ENCODE measurements around the gene KCNQ5.

The KCNQ5 gene

GRCh38 chr6:72788188-72788587 lies 166.3 kb downstream of the KCNQ5 start:
- H3K9ac ChIP-seq (ENCODE audit: low read depth, low read length) = no peak overlapping the region
- H3K9me3 ChIP-seq (ENCODE audit: insufficient read depth, low read depth, low read length) = no peaks in the 10 kb centered on the region
- no peaks in the 10 kb centered on the region for H3K27me3 ChIP-seq (ENCODE audit: insufficient read depth, low read length)
- H3K27ac ChIP-seq (ENCODE audit: low read length) = no peak overlapping the region
- H3K4me1 ChIP-seq (ENCODE audit: insufficient read depth, low read length) = no peaks in the 10 kb centered on the region
- H3K4me3 ChIP-seq (ENCODE audit: low read length) = no peak overlapping the region
- H3K36me3 ChIP-seq (ENCODE audit: insufficient read depth, low read depth, low read length) = no peaks in the 10 kb centered on the region

GRCh38 chr6:72789145-72789544 lies 167.3 kb downstream of the KCNQ5 start:
- Histone ChIP-seq H3K4me3 (ENCODE audit: low read length) (no peak overlapping the region), H3K27ac (ENCODE audit: low read length) (no peak overlapping the region)

DNA sequence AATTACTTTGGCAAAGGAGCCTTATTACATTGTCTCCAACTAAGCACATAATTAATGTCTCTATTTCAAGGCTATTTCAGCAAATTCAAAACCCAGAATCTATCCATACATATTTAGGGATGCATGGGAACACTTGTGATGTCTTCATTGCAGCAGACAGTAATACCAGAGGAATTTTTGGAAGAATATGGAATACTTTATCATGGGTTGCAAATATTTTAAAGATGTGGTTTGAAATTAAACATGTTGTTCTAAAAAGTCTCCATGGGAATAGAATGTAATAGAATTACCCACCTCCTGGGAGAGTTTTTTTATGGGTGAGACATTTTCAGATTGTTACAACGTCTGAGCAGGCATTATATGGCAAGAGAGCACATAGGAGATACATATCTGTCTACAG lies 170.8 kb downstream of the KCNQ5 start:
- no peaks in the 10 kb centered on the region for H3K9me3 ChIP-seq (ENCODE audit: insufficient read depth, low read depth, low read length)
- no peaks in the 10 kb centered on the region for H3K27me3 ChIP-seq (ENCODE audit: insufficient read depth, low read length)
- H3K36me3 ChIP-seq (ENCODE audit: insufficient read depth, low read depth, low read length) = no peaks in the 10 kb centered on the region
- H3K4me1 ChIP-seq (ENCODE audit: insufficient read depth, low read length) = no peaks in the 10 kb centered on the region
- H3K9ac ChIP-seq (ENCODE audit: low read depth, low read length) = no peak overlapping the region
- H3K27ac ChIP-seq (ENCODE audit: low read length) = no peak overlapping the region
- no peak overlapping the region for H3K4me3 ChIP-seq (ENCODE audit: low read length)

More at GRCh38 chr6:72789145-72789544, 167.3 kb downstream of the KCNQ5 start:
- H3K9ac ChIP-seq (ENCODE audit: low read depth, low read length) = no peak overlapping the region
- H3K4me1 ChIP-seq (ENCODE audit: insufficient read depth, low read length) = no peaks in the 10 kb centered on the region
- H3K36me3 ChIP-seq (ENCODE audit: insufficient read depth, low read depth, low read length) = no peaks in the 10 kb centered on the region
- no peaks in the 10 kb centered on the region for H3K27me3 ChIP-seq (ENCODE audit: insufficient read depth, low read length)
- no peaks in the 10 kb centered on the region for H3K9me3 ChIP-seq (ENCODE audit: insufficient read depth, low read depth, low read length)

GRCh38 chr6:72793641-72794395 lies 172.0 kb downstream of the KCNQ5 start:
- no peaks in the 10 kb centered on the region for H3K27me3 ChIP-seq (ENCODE audit: insufficient read depth, low read length)
- no peak overlapping the region for H3K9ac ChIP-seq (ENCODE audit: low read depth, low read length)
- no peaks in the 10 kb centered on the region for H3K36me3 ChIP-seq (ENCODE audit: insufficient read depth, low read depth, low read length)
- H3K27ac ChIP-seq (ENCODE audit: low read length) = no peak overlapping the region
- H3K9me3 ChIP-seq (ENCODE audit: insufficient read depth, low read depth, low read length) = no peaks in the 10 kb centered on the region
- H3K4me3 ChIP-seq (ENCODE audit: low read length) = no peak overlapping the region
- 0 out of 2 replicates have a peak, but pooled peaks cover 3% of the 10 kb centered on the region for H3K4me1 ChIP-seq (ENCODE audit: insufficient read depth, low read length)

DNA sequence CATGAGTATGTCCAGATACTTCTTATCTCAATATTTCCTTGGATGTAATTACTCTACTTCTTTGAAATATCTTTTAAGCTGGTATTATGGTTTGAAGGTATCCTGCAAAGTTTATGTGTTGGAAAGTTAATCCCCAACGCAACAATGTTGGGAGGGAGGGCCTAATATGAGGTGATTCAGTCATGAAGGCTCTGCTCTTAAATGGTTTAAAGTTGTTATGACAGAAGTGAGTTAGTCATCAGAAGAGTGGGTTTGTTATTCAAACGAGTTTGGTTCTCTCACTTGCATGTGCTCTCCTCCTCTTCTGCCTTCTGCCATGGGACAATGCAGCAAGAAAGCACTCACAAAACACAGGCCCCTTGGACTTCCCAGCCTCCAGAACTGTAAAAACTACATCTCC lies 176.3 kb downstream of the KCNQ5 start:
- no peak overlapping the region for H3K9ac ChIP-seq (ENCODE audit: low read depth, low read length)
- no peaks in the 10 kb centered on the region for H3K27me3 ChIP-seq (ENCODE audit: insufficient read depth, low read length)
- H3K27ac ChIP-seq (ENCODE audit: low read length) = no peak overlapping the region

DNA sequence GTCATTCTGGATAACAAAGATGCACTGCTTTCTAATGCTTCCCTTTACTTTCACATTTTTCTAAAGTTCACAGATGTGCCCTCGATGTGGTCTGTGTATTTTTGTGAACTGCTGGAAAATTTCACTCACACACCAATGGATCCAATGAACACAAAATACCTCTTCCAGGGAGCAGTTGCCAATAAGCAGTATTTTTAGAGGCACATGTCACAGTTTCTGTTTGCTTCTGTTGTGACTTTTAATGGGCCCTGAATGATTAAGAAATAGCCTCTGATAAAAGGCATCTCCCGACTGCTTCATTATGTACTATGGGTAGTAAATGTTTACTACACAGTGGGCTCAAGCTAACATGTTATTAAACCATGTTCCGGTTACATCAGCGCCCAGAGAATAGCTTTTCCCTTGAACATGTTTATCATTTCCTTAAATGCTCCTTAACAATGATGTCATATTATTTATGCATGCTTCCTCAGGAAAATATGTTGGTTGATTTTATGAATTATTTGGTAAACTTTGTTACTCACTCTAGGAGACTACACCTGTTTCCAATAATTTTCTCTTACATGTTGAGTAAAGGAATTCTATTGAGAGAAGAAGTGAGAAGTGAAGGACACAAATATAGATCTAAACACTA lies 188.0 kb downstream of the KCNQ5 start:
- no peak overlapping the region for H3K4me3 ChIP-seq (ENCODE audit: low read length)
- H3K9ac ChIP-seq (ENCODE audit: low read depth, low read length) = no peak overlapping the region
- H3K4me1 ChIP-seq (ENCODE audit: insufficient read depth, low read length) = peaks cover 12% of the 10 kb centered on the region
- H3K27ac ChIP-seq (ENCODE audit: low read length) = no peak overlapping the region
- no peaks in the 10 kb centered on the region for H3K9me3 ChIP-seq (ENCODE audit: insufficient read depth, low read depth, low read length)
- H3K36me3 ChIP-seq (ENCODE audit: insufficient read depth, low read depth, low read length) = no peaks in the 10 kb centered on the region
- H3K27me3 ChIP-seq (ENCODE audit: insufficient read depth, low read length) = no peaks in the 10 kb centered on the region

More for the DNA sequence above, 176.3 kb downstream of the KCNQ5 start:
- Histone ChIP-seq H3K36me3 (ENCODE audit: insufficient read depth, low read depth, low read length) (no peaks in the 10 kb centered on the region), H3K4me1 (ENCODE audit: insufficient read depth, low read length) (0 out of 2 replicates have a peak, but pooled peaks cover 3% of the 10 kb centered on the region), H3K4me3 (ENCODE audit: low read length) (no peak overlapping the region), H3K9me3 (ENCODE audit: insufficient read depth, low read depth, low read length) (no peaks in the 10 kb centered on the region)

DNA sequence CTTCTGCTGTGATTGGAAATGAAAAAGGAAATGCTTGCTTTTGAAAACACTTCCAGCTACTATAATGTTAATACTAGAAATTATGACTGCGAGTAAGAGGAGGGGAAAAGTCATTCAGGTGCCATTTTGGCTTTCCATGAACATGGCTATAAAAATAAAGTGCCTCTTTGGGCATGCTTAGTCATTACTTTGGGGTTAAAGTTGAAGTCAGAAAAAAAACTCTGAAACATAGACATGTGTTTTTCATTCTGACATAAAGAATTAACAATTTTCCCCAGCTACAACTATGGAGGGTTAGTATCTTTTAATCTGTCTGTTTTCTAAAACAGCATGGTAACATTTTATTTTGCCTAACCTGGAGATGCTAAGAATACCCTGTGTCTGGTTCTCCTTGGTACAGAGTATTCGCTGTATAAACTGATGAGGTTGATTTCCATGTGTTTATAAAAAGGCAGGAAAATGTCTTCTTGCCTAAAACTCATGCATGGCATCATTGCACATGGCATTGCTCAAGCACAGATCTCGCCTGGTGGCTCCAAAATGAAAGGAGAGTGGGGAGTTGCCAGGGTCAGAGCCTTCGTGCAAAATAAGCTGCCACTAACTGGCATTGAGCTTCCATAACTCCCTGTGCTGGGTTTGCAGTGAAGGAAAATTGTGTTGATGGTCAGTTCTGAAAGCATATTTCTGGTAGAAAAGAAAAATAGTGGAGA lies 188.9 kb downstream of the KCNQ5 start:
- Histone ChIP-seq H3K27ac (ENCODE audit: low read length) (no peak overlapping the region), H3K27me3 (ENCODE audit: insufficient read depth, low read length) (no peaks in the 10 kb centered on the region), H3K9me3 (ENCODE audit: insufficient read depth, low read depth, low read length) (no peaks in the 10 kb centered on the region), H3K36me3 (ENCODE audit: insufficient read depth, low read depth, low read length) (no peaks in the 10 kb centered on the region), H3K9ac (ENCODE audit: low read depth, low read length) (no peak overlapping the region), H3K4me3 (ENCODE audit: low read length) (no peak overlapping the region), H3K4me1 (ENCODE audit: insufficient read depth, low read length) (peaks cover 12% of the 10 kb centered on the region)

DNA sequence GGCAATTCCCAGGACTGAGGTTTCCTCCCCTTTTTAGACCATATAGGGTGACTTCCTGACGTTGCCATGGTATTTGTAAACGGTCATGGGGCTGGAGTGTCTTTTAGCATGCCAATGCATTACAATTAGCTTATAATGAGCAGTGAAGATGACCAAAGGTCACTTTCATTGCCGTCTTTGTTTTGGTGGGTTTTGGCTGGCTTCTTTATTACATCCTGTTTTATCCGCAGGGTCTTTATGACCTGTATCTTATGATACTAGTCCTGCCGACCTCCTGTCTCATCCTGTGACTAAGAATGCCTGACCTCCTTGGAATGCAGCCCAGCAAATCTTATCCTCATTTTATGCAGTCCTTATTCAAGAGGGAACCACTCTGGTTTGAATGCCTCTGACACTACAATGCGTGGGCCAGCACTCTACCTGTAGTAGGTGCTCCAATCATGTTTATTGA lies 190.1 kb downstream of the KCNQ5 start:
- H3K36me3 ChIP-seq (ENCODE audit: insufficient read depth, low read depth, low read length) = no peaks in the 10 kb centered on the region
- no peak overlapping the region for H3K9ac ChIP-seq (ENCODE audit: low read depth, low read length)
- peak overlapping the region; percentile 39 for H3K27ac ChIP-seq (ENCODE audit: low read length)
- no peaks in the 10 kb centered on the region for H3K9me3 ChIP-seq (ENCODE audit: insufficient read depth, low read depth, low read length)
- H3K27me3 ChIP-seq (ENCODE audit: insufficient read depth, low read length) = no peaks in the 10 kb centered on the region
- no peak overlapping the region for H3K4me3 ChIP-seq (ENCODE audit: low read length)
- peaks cover 12% of the 10 kb centered on the region for H3K4me1 ChIP-seq (ENCODE audit: insufficient read depth, low read length)

DNA sequence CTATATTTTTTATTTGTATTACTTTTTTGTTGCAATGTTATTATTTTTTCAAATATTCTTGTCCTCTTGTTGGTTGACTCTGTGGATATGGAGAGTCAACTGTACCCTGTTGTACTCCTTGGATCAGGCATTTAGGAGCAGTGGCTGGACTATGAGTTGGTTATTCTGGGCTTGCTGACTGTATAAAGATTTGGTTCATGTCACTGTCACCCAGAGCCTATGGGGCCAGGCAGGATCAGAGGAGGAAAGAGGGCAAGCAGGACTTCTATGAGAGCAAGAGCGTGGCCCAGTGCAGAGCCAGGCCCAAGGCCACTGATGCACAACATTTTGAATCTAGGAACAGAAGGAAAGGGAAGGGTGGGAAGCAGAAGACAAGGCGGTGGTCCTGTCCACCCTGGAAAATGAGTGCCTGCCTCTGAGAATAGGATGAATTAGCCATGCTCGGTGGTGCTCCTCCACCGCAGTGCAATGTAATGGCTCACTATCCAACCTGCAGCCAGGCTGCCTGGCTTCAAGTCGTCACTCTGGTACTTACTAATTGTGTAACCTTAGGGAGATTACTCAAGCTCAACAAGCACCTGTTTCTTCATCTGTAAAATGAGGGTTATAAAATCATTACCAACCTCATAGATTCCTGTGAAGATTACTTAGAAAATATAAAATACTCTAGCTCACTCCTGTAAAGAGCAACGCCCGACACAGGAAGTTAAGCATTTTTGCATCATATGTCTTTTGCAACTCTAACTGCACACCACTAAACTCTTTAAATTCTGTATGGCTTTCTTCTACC lies 192.1 kb downstream of the KCNQ5 start:
- no peaks in the 10 kb centered on the region for H3K27me3 ChIP-seq (ENCODE audit: insufficient read depth, low read length)
- peaks cover 12% of the 10 kb centered on the region for H3K4me1 ChIP-seq (ENCODE audit: insufficient read depth, low read length)
- H3K9ac ChIP-seq (ENCODE audit: low read depth, low read length) = no peak overlapping the region
- H3K36me3 ChIP-seq (ENCODE audit: insufficient read depth, low read depth, low read length) = no peaks in the 10 kb centered on the region
- no peak overlapping the region for H3K27ac ChIP-seq (ENCODE audit: low read length)
- no peaks in the 10 kb centered on the region for H3K9me3 ChIP-seq (ENCODE audit: insufficient read depth, low read depth, low read length)
- H3K4me3 ChIP-seq (ENCODE audit: low read length) = no peak overlapping the region

DNA sequence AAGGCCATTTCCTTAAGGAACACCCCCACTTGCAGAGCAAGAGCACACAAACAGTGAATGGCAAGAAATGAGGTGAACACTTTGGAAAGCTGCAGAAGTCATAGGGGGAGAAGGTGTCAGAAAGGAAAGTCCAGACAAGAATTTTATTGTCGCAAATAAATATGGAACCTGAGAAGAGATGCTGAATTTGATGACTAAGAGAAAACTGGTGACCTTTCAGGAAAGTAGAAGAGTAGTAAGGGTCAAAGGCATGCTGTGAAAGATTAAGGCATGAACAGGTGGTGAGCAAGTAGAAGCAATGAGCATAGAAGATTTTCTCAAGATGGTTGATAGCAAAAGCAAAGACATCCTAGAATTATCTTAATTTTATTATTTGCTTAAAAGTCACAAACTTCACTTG lies 194.2 kb downstream of the KCNQ5 start:
- H3K36me3 ChIP-seq (ENCODE audit: insufficient read depth, low read depth, low read length) = no peaks in the 10 kb centered on the region
- peaks cover 12% of the 10 kb centered on the region for H3K4me1 ChIP-seq (ENCODE audit: insufficient read depth, low read length)
- no peak overlapping the region for H3K4me3 ChIP-seq (ENCODE audit: low read length)
- no peaks in the 10 kb centered on the region for H3K9me3 ChIP-seq (ENCODE audit: insufficient read depth, low read depth, low read length)
- H3K9ac ChIP-seq (ENCODE audit: low read depth, low read length) = no peak overlapping the region
- no peak overlapping the region for H3K27ac ChIP-seq (ENCODE audit: low read length)
- H3K27me3 ChIP-seq (ENCODE audit: insufficient read depth, low read length) = no peaks in the 10 kb centered on the region

GRCh38 chr6:72817208-72817607 lies 195.3 kb downstream of the KCNQ5 start:
- Histone ChIP-seq H3K9ac (ENCODE audit: low read depth, low read length) (no peak overlapping the region), H3K27ac (ENCODE audit: low read length) (no peak overlapping the region), H3K9me3 (ENCODE audit: insufficient read depth, low read depth, low read length) (no peaks in the 10 kb centered on the region), H3K4me1 (ENCODE audit: insufficient read depth, low read length) (peaks cover 5% of the 10 kb centered on the region), H3K4me3 (ENCODE audit: low read length) (no peak overlapping the region), H3K36me3 (ENCODE audit: insufficient read depth, low read depth, low read length) (no peaks in the 10 kb centered on the region), H3K27me3 (ENCODE audit: insufficient read depth, low read length) (no peaks in the 10 kb centered on the region)

All from iPS-20b (cell line).